ENCODE measurements around the gene NDUFB2.

The NDUFB2 gene

GRCh38 chr7:140670343-140670935 is 26.1 kb upstream of the NDUFB2 start:
- TF ChIP-seq CTCF (IDR thresholded peaks at IDR 0.05; ENCODE audit: low read depth, low read length), result no peak
- no peak for DNase-seq
- Histone ChIP-seq H3K27me3 (peaks cover 6% of the 10 kb centered on the region; the same call in 1 of the 2 replicates), H3K4me3 (ENCODE audit: low read depth, low read length) (no peak overlapping the region), H3K36me3 (no peaks in the 10 kb centered on the region), H3K9me3 (no peaks in the 10 kb centered on the region), H3K4me1 (no peaks in the 10 kb centered on the region)

- no peak for DNase-seq
- H3K9me3 ChIP-seq, result no peaks in the 10 kb centered on the region
- no peak for TF ChIP-seq CTCF (IDR thresholded peaks at IDR 0.05; ENCODE audit: low read depth, low read length)
- no peaks in the 10 kb centered on the region for H3K36me3 ChIP-seq
- H3K27me3 ChIP-seq, result peaks cover 6% of the 10 kb centered on the region; the same call in 1 of the 2 replicates
- no peak overlapping the region; the same call in 1 of the 2 replicates for H3K4me3 ChIP-seq (ENCODE audit: low read depth, low read length)
- no peaks in the 10 kb centered on the region for H3K4me1 ChIP-seq
Observed at GRCh38 chr7:140671966-140672365, 24.5 kb upstream of the NDUFB2 start.

- no peaks in the 10 kb centered on the region for H3K4me1 ChIP-seq
- peak within 1 kb of the TSS; percentile 66 for H3K4me3 ChIP-seq (ENCODE audit: low read depth, low read length)
- H3K27me3 ChIP-seq, result peaks cover 6% of the 10 kb centered on the region; the same call in 1 of the 2 replicates
- no peak for TF ChIP-seq CTCF (IDR thresholded peaks at IDR 0.05; ENCODE audit: low read depth, low read length)
- H3K9me3 ChIP-seq, result no peaks in the 10 kb centered on the region
- H3K36me3 ChIP-seq, result no peaks in the 10 kb centered on the region
- peak; percentile 61 for DNase-seq
Observed at GRCh38 chr7:140672382-140673062, 24.0 kb upstream of the NDUFB2 start, which contains the start of gene ADCK2. TSS of gene ADCK2 (plus strand) at chr7:140672945. CDS start at chr7:140673331, 386 bp downstream.

- H3K4me1 ChIP-seq, result no peaks in the 10 kb centered on the region
Observed at GRCh38 chr7:140673063-140673773, 23.3 kb upstream of the NDUFB2 start.

GRCh38 chr7:140673774-140674155 is 22.7 kb upstream of the NDUFB2 start:
- Histone ChIP-seq H3K9me3 (no peaks in the 10 kb centered on the region), H3K4me1 (no peaks in the 10 kb centered on the region), H3K4me3 (ENCODE audit: low read depth, low read length) (peak overlapping the region; percentile 66), H3K36me3 (no peaks in the 10 kb centered on the region), H3K27me3 (peaks cover 6% of the 10 kb centered on the region; the same call in 1 of the 2 replicates)
- no peak for TF ChIP-seq CTCF (IDR thresholded peaks at IDR 0.05; ENCODE audit: low read depth, low read length)
- DNase-seq, result no peak

More at GRCh38 chr7:140673063-140673773, 23.3 kb upstream of the NDUFB2 start:
- DNase-seq, result peak; percentile 43
- H3K4me3 ChIP-seq (ENCODE audit: low read depth, low read length), result peak overlapping the region; percentile 66
- no peaks in the 10 kb centered on the region for H3K36me3 ChIP-seq
- H3K27me3 ChIP-seq, result peaks cover 6% of the 10 kb centered on the region; the same call in 1 of the 2 replicates
- no peaks in the 10 kb centered on the region for H3K9me3 ChIP-seq
- TF ChIP-seq CTCF (IDR thresholded peaks at IDR 0.05; ENCODE audit: low read depth, low read length), result no peak
